ENCODE measurements around the gene IGSF10.
A peak's percentile ranks its signal among the peaks of the same experiment; 100 is the strongest.
"Not testable (repeated sequence)": the region's sequence is repeated elsewhere in the genome, so short reads cannot be mapped to it uniquely, and the experiment has no call there.

The IGSF10 gene

DNA sequence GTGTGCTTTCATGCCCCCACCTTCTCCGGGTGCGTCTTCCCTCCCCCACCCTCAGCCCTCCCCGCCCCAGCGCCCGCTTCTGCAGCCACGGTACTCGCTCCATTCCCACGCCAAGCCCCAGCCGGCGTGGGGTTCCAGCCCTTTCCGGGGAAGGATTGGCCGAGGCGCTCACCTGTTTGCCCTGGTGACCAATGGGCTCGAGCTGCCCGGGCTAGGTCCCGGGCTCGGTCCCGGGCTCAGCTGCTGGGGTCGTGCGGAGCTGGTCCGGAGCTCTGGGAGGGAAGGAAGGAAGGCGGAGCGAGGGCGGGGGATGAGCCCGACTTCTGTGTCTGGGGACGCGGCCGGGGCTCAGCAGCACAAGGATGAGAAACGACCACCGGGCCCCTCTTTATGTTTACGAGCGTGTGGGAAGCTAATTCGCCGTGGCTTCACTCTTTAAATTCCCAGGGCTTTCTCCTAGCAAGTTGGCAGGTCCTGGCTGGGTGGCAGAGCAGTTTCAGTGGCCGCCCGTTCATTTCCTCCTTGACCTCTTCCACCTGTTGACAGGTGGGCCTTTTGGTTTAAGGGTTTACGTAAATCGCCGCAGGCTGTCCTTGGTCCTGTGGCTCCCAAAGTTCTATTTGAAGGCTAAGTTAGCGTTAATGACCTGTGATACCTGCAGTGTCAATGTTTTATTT is at the start of gene IGSF10:
Gene IGSF10 (minus strand): TSS at position 288 of the 677 bp plus-strand sequence. CDS start 2,352 bp downstream, outside the sequence.
- no peak for DNase-seq (ENCODE audit: low read depth in 4 of 4, low spot score in 1 of 4)

GRCh38 chr3:151509468-151510135 is 48.7 kb upstream of the IGSF10 start:
- not testable (repeated sequence) for DNase-seq (ENCODE audit: low read depth in 4 of 4, low spot score in 1 of 4)

DNA sequence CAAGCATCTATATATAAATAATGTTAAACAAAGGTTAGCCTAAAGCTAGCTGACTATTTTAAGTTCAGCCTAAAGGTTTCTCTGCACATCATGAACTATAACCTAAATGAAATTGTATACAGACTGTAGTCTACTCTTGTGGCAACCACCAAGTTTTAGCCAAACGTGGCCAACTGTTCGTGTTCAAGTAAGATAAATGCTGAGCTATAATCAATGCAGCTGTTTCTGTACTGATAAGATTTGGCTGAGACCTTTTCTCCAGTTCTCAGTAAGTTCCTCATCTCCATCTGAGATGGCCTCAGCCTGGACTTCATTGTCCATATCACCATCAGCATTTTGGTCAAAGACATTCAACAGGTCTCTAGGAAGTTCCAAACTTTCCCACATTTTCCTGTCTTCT is 43.7 kb upstream of the IGSF10 start:
- DNase-seq (ENCODE audit: low read depth in 4 of 4, low spot score in 1 of 4) = no peak

DNA sequence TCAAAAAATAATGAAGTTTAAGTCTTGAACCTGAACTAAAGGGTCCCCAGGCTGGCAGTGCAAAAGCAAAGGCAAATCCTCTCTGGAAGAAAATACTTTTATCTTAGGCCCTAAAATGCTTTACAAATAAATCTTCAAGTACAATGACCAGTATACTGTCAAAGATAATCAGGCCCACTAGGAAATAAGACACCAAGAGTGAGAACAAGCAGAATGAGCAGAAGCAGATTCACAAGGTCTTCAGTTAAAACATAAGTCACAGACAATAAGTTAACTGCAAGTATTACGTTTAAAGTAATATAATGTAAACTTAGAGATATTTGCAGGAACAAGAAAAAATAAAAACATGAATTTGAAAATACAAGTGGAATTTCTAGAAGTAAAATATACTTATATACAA is 42.2 kb upstream of the IGSF10 start:
- no peak for DNase-seq (ENCODE audit: low read depth in 4 of 4, low spot score in 1 of 4)

DNA sequence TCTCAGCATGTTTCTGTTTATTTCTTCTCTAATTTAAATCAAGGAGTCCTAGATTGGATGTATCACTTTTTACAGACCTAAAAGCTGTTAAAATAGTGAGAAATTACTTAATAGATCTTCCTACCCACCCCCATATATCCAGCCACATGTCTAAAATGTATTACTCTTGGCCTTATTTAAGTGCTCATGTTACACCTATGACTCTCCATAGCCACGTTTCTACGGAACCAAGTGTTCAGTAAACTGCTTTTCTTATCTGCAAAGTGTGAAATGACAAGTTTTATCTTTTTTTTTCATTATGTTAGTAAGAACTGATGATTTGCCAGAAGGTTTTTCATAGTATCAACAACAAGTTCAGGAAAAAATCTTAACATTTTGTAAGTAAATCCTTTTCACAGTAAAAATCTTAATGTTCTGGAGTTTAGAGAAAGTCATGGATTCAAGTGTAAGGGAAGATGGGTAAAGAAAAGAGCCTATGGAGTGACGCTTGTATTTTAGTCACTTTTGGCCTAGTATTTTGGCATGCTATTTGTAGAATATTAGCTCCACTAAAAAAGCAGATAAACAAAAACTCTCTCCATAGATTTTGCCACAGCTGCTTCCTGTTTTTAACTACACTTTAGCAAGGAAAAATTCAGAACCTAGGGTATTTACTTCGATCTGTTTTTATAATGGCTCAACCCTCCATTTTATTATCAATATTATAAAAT is 41.2 kb upstream of the IGSF10 start:
- no peak for DNase-seq (ENCODE audit: low read depth in 4 of 4, low spot score in 1 of 4)

- no peak for DNase-seq (ENCODE audit: low read depth in 4 of 4, low spot score in 1 of 4)
Measured at GRCh38 chr3:151501171-151501922, 40.5 kb upstream of the IGSF10 start.

GRCh38 chr3:151499168-151499567 is 38.3 kb upstream of the IGSF10 start:
- no peak for DNase-seq (ENCODE audit: low read depth in 4 of 4, low spot score in 1 of 4)

- DNase-seq (ENCODE audit: low read depth in 4 of 4, low spot score in 1 of 4) = no peak
Measured at GRCh38 chr3:151491525-151491924, 30.7 kb upstream of the IGSF10 start.

DNA sequence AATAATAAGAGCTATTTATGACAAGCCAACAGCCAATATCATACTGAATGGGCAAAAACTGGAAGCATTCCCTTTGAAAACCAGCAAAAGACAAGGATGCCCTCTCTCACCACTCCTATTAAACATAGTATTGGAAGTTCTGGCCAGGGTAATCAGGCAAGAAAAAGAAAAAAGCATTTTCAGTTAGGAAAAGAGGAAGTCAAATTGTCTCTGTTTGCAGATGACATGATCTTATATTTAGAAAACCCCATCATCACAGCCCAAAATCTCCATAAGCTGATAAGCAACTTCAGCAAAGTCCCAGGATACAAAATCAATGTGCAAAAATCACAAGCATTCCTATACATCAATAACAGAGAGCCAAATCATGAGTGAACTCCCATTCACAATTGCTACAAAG is 27.0 kb upstream of the IGSF10 start:
- DNase-seq (ENCODE audit: low read depth in 4 of 4, low spot score in 1 of 4) = not testable (repeated sequence)

GRCh38 chr3:151483961-151484520 is 23.2 kb upstream of the IGSF10 start:
- DNase-seq (ENCODE audit: low read depth in 4 of 4, low spot score in 1 of 4) = no peak

DNA sequence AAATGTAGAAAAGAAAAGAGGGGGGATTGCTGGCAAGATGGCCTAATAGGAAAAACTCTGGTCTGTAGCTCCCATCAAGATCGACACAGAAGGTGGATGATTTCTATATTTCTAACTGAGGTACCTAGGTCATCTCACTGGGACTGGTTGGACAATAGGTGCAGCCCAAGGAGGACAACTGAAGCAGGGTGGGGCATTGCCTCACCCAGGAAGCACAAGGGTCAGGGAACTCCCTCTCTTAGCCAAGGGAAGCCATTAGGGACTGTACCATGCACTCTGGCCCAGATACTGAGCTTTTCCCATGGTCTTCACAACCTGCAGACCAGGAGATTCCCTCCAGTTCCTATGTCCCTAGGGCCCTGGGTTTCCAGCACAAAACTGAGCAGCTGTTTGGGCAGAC is 22.6 kb upstream of the IGSF10 start:
- no peak for DNase-seq (ENCODE audit: low read depth in 4 of 4, low spot score in 1 of 4)

GRCh38 chr3:151480492-151480891 is 19.6 kb upstream of the IGSF10 start:
- DNase-seq (ENCODE audit: low read depth in 4 of 4, low spot score in 1 of 4) = no peak

GRCh38 chr3:151479452-151479851 is 18.6 kb upstream of the IGSF10 start:
- DNase-seq (ENCODE audit: low read depth in 4 of 4, low spot score in 1 of 4) = no peak

- no peak for DNase-seq (ENCODE audit: low read depth in 4 of 4, low spot score in 1 of 4)
Measured at GRCh38 chr3:151478335-151478697, 17.5 kb upstream of the IGSF10 start.

GRCh38 chr3:151477591-151478334 is 16.9 kb upstream of the IGSF10 start:
- no peak for DNase-seq (ENCODE audit: low read depth in 4 of 4, low spot score in 1 of 4)

DNA sequence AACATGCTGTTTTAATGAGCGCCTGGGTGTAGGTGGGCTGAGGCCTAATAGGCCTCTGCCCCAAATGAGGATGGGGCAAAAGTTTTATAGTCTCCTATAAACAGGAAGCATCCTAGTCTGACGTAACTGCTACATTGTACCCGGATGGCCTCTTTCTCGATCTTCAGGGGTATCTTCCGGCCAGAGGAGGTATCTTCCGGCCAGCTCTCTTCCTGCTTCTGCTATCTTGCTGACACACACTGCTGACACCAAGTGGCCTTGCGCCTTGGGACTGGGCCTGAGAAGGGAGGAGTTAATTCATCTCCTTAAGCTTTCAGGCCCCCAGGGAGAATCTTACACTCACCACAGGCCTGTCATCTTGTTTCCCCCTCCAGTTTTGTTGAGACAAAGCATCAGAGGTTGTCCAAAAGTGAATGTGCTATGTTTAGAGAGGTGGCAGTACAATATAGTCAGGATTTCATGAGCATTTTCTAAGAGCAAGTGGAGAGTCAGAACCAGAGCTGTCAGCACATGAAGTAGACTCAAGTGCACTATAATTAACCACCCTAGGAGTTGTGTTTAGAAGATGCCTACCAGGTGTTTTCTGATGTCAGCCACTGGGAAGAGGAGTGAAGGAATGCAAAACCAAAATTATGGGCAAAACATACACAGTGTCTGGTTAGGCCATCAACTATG is 15.6 kb upstream of the IGSF10 start:
- no peak for DNase-seq (ENCODE audit: low read depth in 4 of 4, low spot score in 1 of 4)

DNA sequence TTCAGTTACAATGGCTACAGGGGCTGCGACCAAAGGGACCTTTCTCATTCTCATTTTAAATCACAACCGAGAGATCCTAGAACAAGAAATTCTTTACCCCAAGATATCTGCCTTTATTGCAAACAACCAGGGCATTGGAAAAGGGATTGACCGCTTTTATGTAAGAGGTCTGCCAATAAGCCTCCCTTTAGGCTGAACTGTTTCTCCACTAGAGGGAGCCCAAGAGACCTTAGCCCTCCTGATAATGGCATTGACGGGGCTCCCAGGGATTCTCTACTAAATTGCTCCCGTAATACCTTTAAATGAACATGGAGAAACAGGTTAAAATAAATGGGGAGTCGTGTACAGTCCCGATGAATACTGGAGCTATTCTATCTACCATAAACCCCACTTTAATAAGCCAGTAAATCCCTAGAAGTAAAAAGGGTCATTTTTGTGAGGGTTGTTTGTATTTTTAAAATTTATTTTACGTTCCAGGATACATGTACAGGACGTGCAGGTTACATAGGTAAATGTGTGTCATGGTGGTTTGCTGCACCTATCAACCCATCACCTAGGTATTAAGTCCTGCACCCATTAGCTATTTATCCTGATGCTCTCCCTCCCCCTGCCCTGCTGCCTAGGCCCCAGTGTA is 7.5 kb upstream of the IGSF10 start:
- DNase-seq (ENCODE audit: low read depth in 4 of 4, low spot score in 1 of 4) = peak in 3 of 4 experiments; percentile 5 to 16 (median 14)

DNA sequence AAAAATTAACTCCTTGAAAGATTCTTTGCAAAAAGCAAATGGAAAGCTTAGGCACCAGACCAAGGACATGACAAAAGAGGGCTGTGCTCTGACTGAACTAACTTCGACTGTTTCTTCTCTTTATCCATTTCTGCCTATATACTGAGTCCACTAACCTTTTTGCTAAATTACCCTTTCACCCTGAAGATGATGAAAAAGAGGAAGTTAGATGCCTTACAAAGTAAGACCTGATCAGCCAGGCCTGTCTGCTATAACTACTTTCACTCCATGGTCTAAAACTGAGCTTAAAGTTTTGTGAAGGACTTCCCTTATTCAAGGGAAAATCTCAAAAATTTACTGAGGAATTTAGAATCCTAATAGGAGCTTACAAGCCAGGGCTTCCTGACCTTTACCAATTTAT is 6.2 kb upstream of the IGSF10 start:
- no peak for DNase-seq (ENCODE audit: low read depth in 4 of 4, low spot score in 1 of 4)

- DNase-seq (ENCODE audit: low read depth in 4 of 4, low spot score in 1 of 4) = no peak
Measured at GRCh38 chr3:151462991-151463390, 2.1 kb upstream of the IGSF10 start.
